GM12873 (cell line): ENCODE measurements around the gene LAG3.

Experiments
- CTCF ChIP-seq: IDR thresholded peaks from 2 replicates; pipeline ENCODE4 v1.5.1; 2012; ENCODE audit warnings: low read depth, mild to moderate bottlenecking, moderate library complexity, low read length, control low read depth; ENCODE audit not compliant: insufficient read depth; ENCODE audit errors: missing control alignments

LAG3 gene

GRCh38 chr12:6766651-6767349 is 5.5 kb upstream of the LAG3 start:
- TF ChIP-seq CTCF = peak; percentile 65

- no peak for TF ChIP-seq CTCF
Observed at GRCh38 chr12:6767353-6768319, 4.7 kb upstream of the LAG3 start.

- TF ChIP-seq CTCF = no peak
Observed at GRCh38 chr12:6768437-6768914, 3.8 kb upstream of the LAG3 start.

GRCh38 chr12:6768990-6769389 is 3.3 kb upstream of the LAG3 start:
- TF ChIP-seq CTCF = no peak

- no peak for TF ChIP-seq CTCF
Observed at GRCh38 chr12:6769666-6770065, 2.7 kb upstream of the LAG3 start.

- TF ChIP-seq CTCF = no peak
Observed at GRCh38 chr12:6770094-6770493, 2.2 kb upstream of the LAG3 start.

GRCh38 chr12:6770600-6770999 is 1.7 kb upstream of the LAG3 start:
- no peak for TF ChIP-seq CTCF
